PC-9 (cell line): ENCODE measurements around the gene SORT1.

ENCODE experiments used
- CTCF ChIP-seq: fragments of 200-600 bp; sonication (generic); conservative IDR thresholded peaks from 2 replicates; pipeline ENCODE4 v1.6.1; 2017; ENCODE audit warnings: mixed run types, antibody characterized with exemption, mild to moderate bottlenecking, moderate library complexity
- EZH2 ChIP-seq: fragments of 200-600 bp; sonication (generic); IDR thresholded peaks from 2 replicates; pipeline ENCODE4 v1.8.0; 2017; ENCODE audit warnings: antibody characterized with exemption, low read depth

DNA sequence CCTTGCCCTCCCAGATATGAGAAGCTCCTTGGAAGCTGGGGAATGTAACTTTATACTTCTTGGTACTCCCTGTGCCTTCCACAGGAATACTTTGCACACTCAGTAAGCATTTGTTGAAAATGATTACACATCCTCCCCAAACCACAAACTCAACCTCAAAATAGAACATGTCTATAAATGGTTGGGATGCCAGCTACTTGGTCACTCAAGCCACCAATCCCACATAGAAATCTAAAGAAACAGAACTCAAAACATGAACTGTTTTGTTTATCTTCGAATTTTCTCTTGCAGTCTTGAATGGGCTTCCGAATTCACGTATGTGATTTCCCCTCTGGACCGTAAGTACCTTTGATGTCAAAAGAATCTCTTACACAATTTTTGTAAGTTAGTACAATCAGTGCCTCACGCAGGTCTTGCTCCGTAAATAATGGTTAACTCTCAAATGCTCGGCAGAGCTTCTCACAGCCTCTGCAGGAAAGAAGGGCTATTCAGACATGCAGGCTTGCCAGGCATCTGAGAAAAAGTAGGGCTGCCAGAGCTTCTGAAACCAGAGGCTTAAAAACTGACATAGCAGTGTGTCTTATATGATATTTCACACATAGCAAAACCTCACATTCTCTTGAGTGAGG, 26.9 kb downstream of the SORT1 start:
- no peak for TF ChIP-seq CTCF
- TF ChIP-seq EZH2 = no peak
